ENCODE measurements around the gene VASH1. TPM values are rescaled to one million over a fixed set of nuclear protein-coding genes. Genes with fewer than 3 reads are reported as not detected.

Gene VASH1
- total RNA-seq, 6 experiments from 2014 or later, result 2.0 to 12.3 (median 4.6) TPM

- TF ChIP-seq POLR2A (IDR thresholded peaks at IDR 0.05) (no peak), CTCF (IDR thresholded peaks at IDR 0.05) (no peak)
- intact Hi-C loops (cut with DNase I), result no loop called here
- Histone ChIP-seq H3K27me3 (no peaks in the 10 kb centered on the region), H3K4me3 (no peak overlapping the region), H3K9me3 (peaks cover 0 to 2% (median 0%) of the 10 kb centered on the region in 4 donors), H3K4me1 (no peaks in the 10 kb centered on the region), H3K36me3 (no peaks in the 10 kb centered on the region), H3K27ac (no peak overlapping the region)
- ATAC-seq (no peak), DNase-seq (no peak)
These were observed 24.8 kb upstream of the VASH1 start for GRCh38 chr14:76736514-76736913.

- 36% methylated on average over 1 of the region's 1 CpG for WGBS (ENCODE audit: insufficient coverage, low coverage, low lambda C conversion rate, missing lambda C conversion rate)
- no peaks in the 10 kb centered on the region for H3K27me3 ChIP-seq
- H3K36me3 ChIP-seq, result no peaks in the 10 kb centered on the region
- ATAC-seq, result no peak
- H3K27ac ChIP-seq, result no peak overlapping the region
- no peak for DNase-seq
- intact Hi-C loops (cut with DNase I), result no loop called here
- H3K4me1 ChIP-seq, result no peaks in the 10 kb centered on the region
- TF ChIP-seq POLR2A (IDR thresholded peaks at IDR 0.05), result no peak
- TF ChIP-seq CTCF (IDR thresholded peaks at IDR 0.05), result no peak
- no peak overlapping the region for H3K4me3 ChIP-seq
- H3K9me3 ChIP-seq, result peaks cover 0 to 2% (median 0%) of the 10 kb centered on the region in 4 donors
These were observed 20.2 kb upstream of the VASH1 start for GRCh38 chr14:76741074-76741473.

- Histone ChIP-seq H3K36me3 (no peaks in the 10 kb centered on the region), H3K27ac (no peak overlapping the region), H3K4me1 (no peaks in the 10 kb centered on the region), H3K9me3 (peaks cover 0 to 2% (median 0%) of the 10 kb centered on the region in 4 donors), H3K4me3 (no peak overlapping the region), H3K27me3 (no peaks in the 10 kb centered on the region)
- no peak for ATAC-seq
- TF ChIP-seq CTCF (IDR thresholded peaks at IDR 0.05) (no peak), POLR2A (IDR thresholded peaks at IDR 0.05) (no peak)
- intact Hi-C loops (cut with DNase I), result no loop called here
- 75% methylated on average over 4 of the region's 6 CpGs for WGBS (ENCODE audit: insufficient coverage, low coverage, low lambda C conversion rate, missing lambda C conversion rate)
- no peak for DNase-seq
These were observed 19.1 kb upstream of the VASH1 start for GRCh38 chr14:76742185-76742584.

- H3K4me1 ChIP-seq, result no peaks in the 10 kb centered on the region
- 50% methylated on average over 6 of the region's 7 CpGs for WGBS (ENCODE audit: insufficient coverage, low coverage, low lambda C conversion rate, missing lambda C conversion rate)
- no peak overlapping the region for H3K4me3 ChIP-seq
- H3K27me3 ChIP-seq, result no peaks in the 10 kb centered on the region
- no peak overlapping the region for H3K27ac ChIP-seq
- H3K9me3 ChIP-seq, result peaks cover 0 to 2% (median 0%) of the 10 kb centered on the region in 4 donors
- DNase-seq (no peak), ATAC-seq (peak in 1 of 4 donors; percentile 28)
- TF ChIP-seq POLR2A (IDR thresholded peaks at IDR 0.05) (no peak), CTCF (IDR thresholded peaks at IDR 0.05) (no peak)
- H3K36me3 ChIP-seq, result no peaks in the 10 kb centered on the region
- intact Hi-C loops (cut with DNase I), result no loop called here
These were observed 18.3 kb upstream of the VASH1 start for GRCh38 chr14:76742966-76743365.

- Histone ChIP-seq H3K27ac (no peak overlapping the region), H3K4me3 (no peak overlapping the region), H3K9me3 (no peaks in the 10 kb centered on the region), H3K27me3 (no peaks in the 10 kb centered on the region), H3K4me1 (no peaks in the 10 kb centered on the region), H3K36me3 (no peaks in the 10 kb centered on the region)
- DNase-seq (no peak), ATAC-seq (no peak)
- intact Hi-C loops (cut with DNase I), result no loop called here
- TF ChIP-seq POLR2A (IDR thresholded peaks at IDR 0.05), result no peak
- TF ChIP-seq CTCF (IDR thresholded peaks at IDR 0.05), result no peak
- 48% methylated on average over 2 of the region's 6 CpGs for WGBS (ENCODE audit: insufficient coverage, low coverage, low lambda C conversion rate, missing lambda C conversion rate)
These were observed 8.5 kb upstream of the VASH1 start for GRCh38 chr14:76752744-76753143.
